Psoas muscle (tissue), 8 donors: ENCODE data around the gene AGPAT4. TPM values are rescaled to one million over a fixed set of nuclear protein-coding genes. Genes with fewer than 3 reads are reported as not detected.
A peak's percentile ranks its signal among the peaks of the same experiment; 100 is the strongest.

Experiments used
- ATAC-seq, 4 donors: fragments of 200-7000 bp; cut with Tn5 transposase; one replicate each; pipeline ENCODE4 v1.9.1; 2020; ENCODE audit warnings: moderate library complexity in 3 of 4, mild to moderate bottlenecking in 2 of 4
- DNase-seq, 2 donors: peaks; one replicate each; pipeline ENCODE4 v3.0.0-alpha.2; 2020
- H3K27ac ChIP-seq: fragments of 200-600 bp; one replicate; pipeline ENCODE4 v1.8.0; 2022
- H3K27me3 ChIP-seq, 3 donors: fragments of 200-600 bp in 1 of 3; one replicate each; pipeline versions ENCODE4 v1.6.1 to v1.8.0; 2013 to 2022; ENCODE audit warnings: low read length in 2 of 3, mild to moderate bottlenecking in 2 of 3, moderate library complexity in 1 of 3; ENCODE audit not compliant: insufficient read depth in 3 of 3
- H3K36me3 ChIP-seq, 2 donors: fragments of 200-600 bp in 1 of 2; one replicate each; pipeline versions ENCODE4 v1.6.1 to v1.8.0; 2013 to 2022; ENCODE audit warnings: low read depth in 1 of 2, mild to moderate bottlenecking in 1 of 2, moderate library complexity in 1 of 2; ENCODE audit not compliant: insufficient read depth in 1 of 2
- H3K4me1 ChIP-seq: fragments of 200-600 bp; one replicate; pipeline ENCODE4 v1.8.0; 2022
- H3K4me3 ChIP-seq: fragments of 200-600 bp; one replicate; pipeline ENCODE4 v1.8.0; 2022; ENCODE audit warnings: mild to moderate bottlenecking
- H3K9me3 ChIP-seq: fragments of 200-600 bp; one replicate; pipeline ENCODE4 v1.8.0; 2022
- CTCF ChIP-seq: fragments of 200-600 bp; IDR thresholded peaks from one replicate; pipeline ENCODE4 v1.8.0; 2022; ENCODE audit warnings: antibody characterized with exemption
- WGBS, 3 donors: extraction: QIAGEN DNeasy Blood & Tissue Kit; methylation state at CpG; one replicate each; pipeline versions ENCODE4 v1.1.6 to v1.1.7; 2013; 5-methylcytosine and 5-hydroxymethylcytosine counted together
- intact Hi-C, 2 donors: fragments of 100-400 bp; cut with DNase I; formaldehyde crosslinking; loops; one replicate each; pipeline versions ENCODE4 v1.11.0 to v1.14.2; 2022
- polyA plus RNA-seq, 3 donors: library from polyadenylated mRNA; stranded (reverse); fragments of 200-250 nt; gene quantifications; one replicate each; pipeline ENCODE4 v1.2.3, GENCODE V29; 2013
- total RNA-seq, 4 donors: library from RNA; stranded (reverse); fragmentation: NEBNext Ultra II Directional in 2 of 4; extraction: Animal tissue kit (Norgen Biotek cat#: 25700) in 2 of 4; gene quantifications; one replicate each; pipeline versions ENCODE4 v1.2.1 to v1.2.4, GENCODE V29; 2021 to 2023
- donor health status: healthy with polysubstance abuse.
- donor health status: DM: no; HTN: no; CAD: no; lungs with moderate emphysema.
- donor health status: Bipolar disorder and iron deficiency.
- donor health status: healthy.
- donor health status: DM: yes; HTN: yes; CAD: no.
- donor health status: DM: no; HTN: no; CAD: no.
- donor health status: DM: no; HTN: no; CAD: no.
- donor health status: DM: yes; HTN: yes; CAD: no.

Gene AGPAT4
- total and polyA plus RNA-seq, 7 donors = 0.18 to 1.7 (median 0.59) TPM

GRCh38 chr6:161171207-161171606, 102.7 kb downstream of the AGPAT4 start:
- 84 to 92% (median 91%) methylated on average over 2 of the region's 2 CpGs for WGBS, 3 donors
- intact Hi-C loops = no loop called here

GRCh38 chr6:161169696-161170095, 104.2 kb downstream of the AGPAT4 start:
- Histone ChIP-seq H3K9me3 (no peaks in the 10 kb centered on the region), H3K4me3 (no peak overlapping the region), H3K27me3 (no peaks in the 10 kb centered on the region), H3K27ac (no peak overlapping the region), H3K4me1 (no peaks in the 10 kb centered on the region), H3K36me3 (no peaks in the 10 kb centered on the region)
- WGBS, 3 donors = 48 to 59% (median 56%) methylated on average over 4 of the region's 4 CpGs
- intact Hi-C loops = loop anchor here in 1 of 2 donors (10.0 kb wide), 1 partner anchor 205 kb away; no protein-coding TSS in a partner anchor
- DNase-seq (peak in 1 of 2 donors; percentile 39), ATAC-seq (no peak)
- no peak for TF ChIP-seq CTCF

More at GRCh38 chr6:161171207-161171606, 102.7 kb downstream of the AGPAT4 start:
- DNase-seq (no peak), ATAC-seq (no peak)
- TF ChIP-seq CTCF = no peak
- Histone ChIP-seq H3K4me3 (no peak overlapping the region), H3K9me3 (no peaks in the 10 kb centered on the region), H3K27me3 (no peaks in the 10 kb centered on the region), H3K36me3 (no peaks in the 10 kb centered on the region), H3K27ac (no peak overlapping the region), H3K4me1 (no peaks in the 10 kb centered on the region)

- Histone ChIP-seq H3K4me3 (no peak overlapping the region), H3K9me3 (no peaks in the 10 kb centered on the region), H3K27me3 (no peaks in the 10 kb centered on the region), H3K36me3 (no peaks in the 10 kb centered on the region), H3K27ac (no peak overlapping the region), H3K4me1 (no peaks in the 10 kb centered on the region)
- ATAC-seq (no peak), DNase-seq (no peak)
- 94 to 98% (median 97%) methylated on average over 2 of the region's 2 CpGs for WGBS, 3 donors
- no peak for TF ChIP-seq CTCF
- intact Hi-C loops = loop anchor here in 1 of 2 donors (10.0 kb wide), 1 partner anchor 206 kb away; no protein-coding TSS in a partner anchor
Observed at GRCh38 chr6:161169035-161169434, 104.8 kb downstream of the AGPAT4 start.

- intact Hi-C loops = loop anchor here in 1 of 2 donors (10.0 kb wide), 1 partner anchor 206 kb away; no protein-coding TSS in a partner anchor
Observed at GRCh38 chr6:161168281-161168891, 105.5 kb downstream of the AGPAT4 start.

More at GRCh38 chr6:161168281-161168891, 105.5 kb downstream of the AGPAT4 start:
- Histone ChIP-seq H3K9me3 (no peaks in the 10 kb centered on the region), H3K36me3 (no peaks in the 10 kb centered on the region), H3K27ac (no peak overlapping the region), H3K4me3 (no peak overlapping the region), H3K4me1 (no peaks in the 10 kb centered on the region), H3K27me3 (no peaks in the 10 kb centered on the region)
- no peak for TF ChIP-seq CTCF
- DNase-seq (peak in 1 of 2 donors; percentile 57), ATAC-seq (peak in 1 of 4 donors; percentile 61)
- 55 to 61% (median 56%) methylated on average over 14 of the region's 14 CpGs for WGBS, 3 donors
